H1 (cell line): ENCODE measurements around the gene CCDC88A. TPM values are rescaled to one million over a fixed set of nuclear protein-coding genes. Genes with fewer than 3 reads are reported as not detected.

Source experiments
- CBX5 ChIP-seq: fragments of 300-800, 300-1000 bp; sonication (generic); IDR thresholded peaks from 2 replicates; pipeline ENCODE4 v1.7.1; 2016; ENCODE audit warnings: antibody characterized with exemption, low read length, low read depth
- MAFK ChIP-seq: IDR thresholded peaks from 2 replicates; pipeline ENCODE4 v1.6.1; 2012; ENCODE audit warnings: low read depth, mild to moderate bottlenecking, improper control_type of control experiment, low read length
- polyA plus RNA-seq, 7 experiments: library from polyadenylated mRNA; depleted of rRNA in 3 of 7; stranded (reverse) in 5 of 7; unstranded in 2 of 7; fragments of >200 nt in 5 of 7; fragments of 200-250 nt in 2 of 7; gene quantifications; 1 replicate in 5 of 7; 2 replicates in 1 of 7; 4 replicates in 1 of 7; pipeline versions ENCODE4 v1.2.1 to v1.2.3, GENCODE V29; 2011 to 2013; ENCODE audit warnings: missing spikeins in 2 of 7, mixed read lengths in 2 of 7
- total RNA-seq: library from RNA; stranded (reverse); fragmentation: NEBNext Ultra II Directional; extraction: Animal tissue kit (Norgen Biotek cat#: 25700); gene quantifications from 2 replicates; pipeline ENCODE4 v1.2.1, GENCODE V29; 2021

CCDC88A gene
- total and polyA plus RNA-seq, 2 of the 8 experiments (the other 6 are each of a cell fraction or from before 2014, with no cell fraction given), result 27.0 to 98.0 TPM

DNA sequence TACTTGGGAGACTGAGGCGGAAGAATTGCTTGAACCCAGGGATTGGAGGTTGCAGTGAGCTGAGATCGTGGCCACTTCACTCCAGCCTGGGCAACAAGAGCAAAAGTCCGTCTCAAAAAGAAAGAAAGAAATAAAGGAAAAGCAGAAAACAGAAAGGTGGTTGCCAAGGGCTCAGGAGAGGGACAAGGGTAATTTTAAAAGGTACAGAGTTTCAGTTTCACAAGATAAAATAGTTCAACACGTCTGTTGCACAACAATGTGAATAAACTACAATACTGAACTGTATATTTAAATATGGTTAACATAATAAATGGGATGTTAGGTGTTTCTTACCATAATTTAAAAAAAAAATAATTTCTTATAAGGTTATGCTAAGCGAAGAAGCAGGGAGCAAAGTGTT is 174.2 kb downstream of the CCDC88A start (continued):
- TF ChIP-seq CBX5, result no peak
- no peak for TF ChIP-seq MAFK
- TF ChIP-seq, all 59 proteins: peak for 0
